ENCODE data around the gene SETBP1. TPM values are rescaled to one million over a fixed set of nuclear protein-coding genes. Genes with fewer than 3 reads are reported as not detected.
A peak's percentile ranks its signal among the peaks of the same experiment; 100 is the strongest.

SETBP1 gene
- total RNA-seq, 2 experiments from 2014 or later = 0.74 to 1.4 TPM

DNA sequence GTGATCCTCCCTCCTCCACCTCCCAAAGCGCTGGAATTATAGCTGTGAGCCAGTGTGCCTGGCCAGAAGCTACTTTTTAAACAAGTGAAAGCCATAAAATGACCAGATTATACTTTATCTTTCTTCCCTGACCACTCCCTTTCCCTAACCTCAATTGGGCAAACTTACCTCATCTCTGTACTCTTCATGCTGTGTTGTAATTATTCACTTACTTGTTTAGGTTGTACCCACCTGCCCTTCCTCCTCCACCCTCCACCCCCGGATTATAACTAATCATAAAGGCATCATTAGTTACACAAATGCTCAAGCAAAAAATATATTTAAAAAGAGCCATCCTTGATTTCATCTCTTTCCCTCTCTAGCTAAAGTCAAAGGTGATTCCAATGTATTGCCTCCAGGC is 279.9 kb downstream of the SETBP1 start:
- H3K4me3 Mint-ChIP-seq = no peak overlapping the region
- H3K36me3 Mint-ChIP-seq (ENCODE audit: low read depth) = no peaks in the 10 kb centered on the region
- H3K27ac Mint-ChIP-seq = no peak overlapping the region
- CTCF ChIA-PET = no interaction called here
- no peak for DNase-seq
- H3K9me3 Mint-ChIP-seq = no peaks in the 10 kb centered on the region
- H3K27me3 Mint-ChIP-seq (ENCODE audit: low read depth) = peaks cover 5% of the 10 kb centered on the region
- no peaks in the 10 kb centered on the region for H3K4me1 Mint-ChIP-seq (ENCODE audit: low read depth)
- intact Hi-C loops (cut with micrococcal nuclease) = no loop called here

DNA sequence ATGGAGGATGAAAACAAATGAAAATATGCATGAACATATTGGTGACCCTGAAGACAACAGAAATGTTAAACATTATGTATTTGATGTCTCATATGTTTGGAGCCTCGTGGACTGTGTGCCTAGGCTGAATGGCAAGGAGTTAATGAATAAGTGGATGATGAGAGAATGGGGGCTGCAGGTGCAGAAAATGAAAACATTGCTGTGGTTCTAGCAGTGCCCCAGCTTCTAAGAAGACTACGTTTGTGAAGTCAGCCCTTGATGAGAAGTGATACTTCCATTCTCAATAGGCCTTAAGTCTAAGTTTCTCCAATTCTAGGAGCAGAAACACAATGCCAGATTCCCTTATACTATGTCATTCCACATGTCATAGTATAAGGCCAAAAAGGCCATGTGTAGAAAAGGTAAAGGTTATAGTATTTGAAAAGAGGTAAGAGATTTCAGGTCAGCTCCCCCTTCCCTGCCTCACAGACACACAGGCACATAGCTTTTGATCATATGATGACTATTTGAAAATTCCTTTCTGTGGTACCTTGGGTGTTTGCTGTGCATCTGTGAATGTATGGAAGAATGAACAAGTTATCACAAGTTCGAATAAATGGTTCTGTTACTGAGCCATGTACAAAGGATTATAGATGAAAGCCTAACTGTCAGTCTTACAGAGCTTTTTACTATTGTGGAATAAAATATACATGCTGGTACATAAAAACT is 280.8 kb downstream of the SETBP1 start:
- Mint-ChIP-seq H3K4me1 (ENCODE audit: low read depth) (no peaks in the 10 kb centered on the region), H3K27me3 (ENCODE audit: low read depth) (peaks cover 5% of the 10 kb centered on the region), H3K36me3 (ENCODE audit: low read depth) (no peaks in the 10 kb centered on the region), H3K27ac (no peak overlapping the region), H3K9me3 (no peaks in the 10 kb centered on the region), H3K4me3 (no peak overlapping the region)
- intact Hi-C loops (cut with micrococcal nuclease) = no loop called here
- CTCF ChIA-PET = no interaction called here
- no peak for DNase-seq

DNA sequence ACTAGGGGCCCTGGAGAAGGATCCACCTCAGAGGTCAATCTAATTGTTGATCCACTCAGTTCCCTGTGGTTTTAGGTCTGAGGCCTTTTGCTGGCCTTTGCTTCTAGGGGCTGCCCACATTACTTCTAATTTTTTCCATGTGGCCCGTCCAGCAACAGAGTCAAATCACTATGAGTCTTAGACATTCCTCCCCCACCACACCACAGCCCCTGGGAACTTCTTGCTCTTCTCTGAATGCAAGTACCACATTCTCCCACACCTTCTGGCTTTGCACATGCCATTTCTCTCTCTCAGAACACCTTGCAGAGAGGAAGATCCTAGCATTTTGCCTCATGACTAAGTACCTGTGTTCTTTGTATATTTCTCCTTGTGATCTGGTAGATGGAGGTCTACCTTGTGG is 286.9 kb downstream of the SETBP1 start:
- no peak overlapping the region for H3K27ac Mint-ChIP-seq
- H3K36me3 Mint-ChIP-seq (ENCODE audit: low read depth) = no peaks in the 10 kb centered on the region
- CTCF ChIA-PET = no interaction called here
- DNase-seq = no peak
- H3K27me3 Mint-ChIP-seq (ENCODE audit: low read depth) = peaks cover 4% of the 10 kb centered on the region
- H3K4me1 Mint-ChIP-seq (ENCODE audit: low read depth) = no peaks in the 10 kb centered on the region
- no peaks in the 10 kb centered on the region for H3K9me3 Mint-ChIP-seq
- intact Hi-C loops (cut with micrococcal nuclease) = no loop called here
- H3K4me3 Mint-ChIP-seq = no peak overlapping the region

DNA sequence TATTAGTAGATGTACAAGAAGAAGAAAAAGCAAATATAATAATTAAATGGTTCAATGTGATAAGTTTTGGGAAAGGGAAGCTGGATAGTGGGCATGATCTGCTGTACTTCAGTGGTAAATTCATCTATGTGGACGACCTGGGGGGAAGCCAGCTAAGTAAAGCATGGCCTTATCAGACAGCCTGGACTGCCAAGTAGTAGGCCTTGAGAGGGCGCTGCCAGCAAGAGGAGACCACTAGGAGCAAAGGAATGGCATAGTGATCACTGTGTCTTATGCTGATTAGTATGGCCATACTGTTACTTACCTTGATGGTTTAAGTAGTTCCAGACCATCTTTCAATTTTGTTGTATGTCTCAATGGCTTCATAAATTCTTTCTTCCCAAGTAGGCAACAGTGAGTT is 287.6 kb downstream of the SETBP1 start:
- no peak overlapping the region for H3K27ac Mint-ChIP-seq
- CTCF ChIA-PET = no interaction called here

DNA sequence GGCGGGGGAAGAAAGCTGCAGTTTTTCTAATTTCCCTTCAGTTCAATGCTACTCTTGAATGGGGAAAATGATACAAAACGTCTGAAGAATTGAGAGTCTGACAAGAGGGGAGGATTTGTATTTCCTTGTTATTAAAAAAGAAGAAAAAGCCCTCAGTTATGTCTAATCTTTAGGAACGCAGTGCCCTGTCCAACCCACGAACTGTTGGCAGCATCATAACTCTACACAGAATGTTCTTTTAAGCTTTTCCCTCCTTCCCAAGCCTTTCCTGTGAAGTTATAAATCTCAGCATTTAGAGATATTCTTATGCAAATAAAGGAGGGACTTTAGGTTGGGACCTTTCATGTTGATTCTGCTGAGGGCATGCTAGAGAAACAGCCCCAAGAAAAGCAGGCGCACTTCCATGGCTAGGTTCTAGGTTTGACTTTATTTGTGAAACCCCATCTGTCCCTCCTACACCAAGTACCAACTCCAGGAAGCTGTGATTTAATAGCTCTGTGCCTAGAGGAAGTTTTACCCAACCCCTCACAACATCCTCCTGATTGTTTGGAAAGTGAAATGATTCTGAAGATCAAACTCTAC is 288.6 kb downstream of the SETBP1 start:
- intact Hi-C loops (cut with micrococcal nuclease) = no loop called here
- no peak for DNase-seq
- no peak overlapping the region for H3K27ac Mint-ChIP-seq
- no peaks in the 10 kb centered on the region for H3K36me3 Mint-ChIP-seq (ENCODE audit: low read depth)
- no peaks in the 10 kb centered on the region for H3K4me1 Mint-ChIP-seq (ENCODE audit: low read depth)
- H3K4me3 Mint-ChIP-seq = no peak overlapping the region
- peaks cover 10% of the 10 kb centered on the region for H3K27me3 Mint-ChIP-seq (ENCODE audit: low read depth)
- no peaks in the 10 kb centered on the region for H3K9me3 Mint-ChIP-seq
- CTCF ChIA-PET = no interaction called here

More for the DNA sequence above, 287.6 kb downstream of the SETBP1 start:
- DNase-seq = no peak
- H3K36me3 Mint-ChIP-seq (ENCODE audit: low read depth) = no peaks in the 10 kb centered on the region
- no peaks in the 10 kb centered on the region for H3K4me1 Mint-ChIP-seq (ENCODE audit: low read depth)
- intact Hi-C loops (cut with micrococcal nuclease) = no loop called here
- H3K9me3 Mint-ChIP-seq = no peaks in the 10 kb centered on the region
- H3K27me3 Mint-ChIP-seq (ENCODE audit: low read depth) = peaks cover 7% of the 10 kb centered on the region
- H3K4me3 Mint-ChIP-seq = no peak overlapping the region

DNA sequence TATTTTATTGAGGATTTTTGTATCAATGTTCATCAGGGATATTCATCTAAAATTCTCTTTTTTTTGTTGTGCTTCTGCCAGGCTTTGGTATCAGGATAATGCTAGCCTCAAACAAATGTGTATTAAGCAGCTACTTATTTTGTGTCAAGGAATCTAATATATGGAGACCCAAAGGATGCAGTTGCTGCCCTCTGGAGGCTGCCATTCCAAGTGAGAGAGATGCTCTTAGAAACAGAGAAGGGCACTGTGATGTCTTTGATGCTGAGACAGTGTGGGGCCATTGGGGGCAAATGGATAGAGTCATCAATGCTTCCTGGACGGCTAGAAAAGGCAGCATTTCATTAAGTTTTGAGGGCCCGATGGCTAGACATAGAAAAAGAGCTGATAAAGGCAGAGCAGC is 292.6 kb downstream of the SETBP1 start:
- intact Hi-C loops (cut with micrococcal nuclease) = loop anchor here (1.0 kb wide), 1 partner anchor 294 kb away; no protein-coding TSS in a partner anchor
- Mint-ChIP-seq H3K36me3 (ENCODE audit: low read depth) (no peaks in the 10 kb centered on the region), H3K9me3 (no peaks in the 10 kb centered on the region), H3K4me1 (ENCODE audit: low read depth) (no peaks in the 10 kb centered on the region), H3K4me3 (no peak overlapping the region), H3K27me3 (ENCODE audit: low read depth) (peaks cover 7% of the 10 kb centered on the region), H3K27ac (no peak overlapping the region)
- CTCF ChIA-PET = no interaction called here
- peak; percentile 28 for DNase-seq

DNA sequence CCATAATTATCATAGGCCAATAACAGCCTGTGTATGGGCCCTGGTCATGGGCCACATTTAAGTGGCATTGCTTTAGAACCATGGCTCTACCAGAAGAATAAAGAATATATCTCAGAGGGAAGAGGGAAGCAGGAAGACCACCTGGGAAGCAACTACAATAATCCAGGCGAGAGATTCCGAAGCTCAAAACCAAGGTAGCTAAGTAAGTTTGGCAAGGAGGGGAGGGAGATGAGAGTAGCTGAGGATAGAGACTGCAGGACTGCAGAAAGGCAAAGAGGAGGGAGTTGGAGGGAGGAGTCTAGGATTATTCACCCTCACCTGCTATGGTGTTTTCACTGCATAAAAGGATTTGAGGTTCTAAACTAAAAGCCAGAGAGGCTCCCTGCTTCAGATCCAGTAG is 293.5 kb downstream of the SETBP1 start:
- no peak overlapping the region for H3K4me3 Mint-ChIP-seq
- no peak for DNase-seq
- no peaks in the 10 kb centered on the region for H3K9me3 Mint-ChIP-seq
- H3K27ac Mint-ChIP-seq = no peak overlapping the region
- CTCF ChIA-PET = interaction anchor here (0.6 kb wide), 1 partner anchor 1353 kb away, joined by 3 read pairs; no protein-coding TSS in a partner anchor
- peaks cover 7% of the 10 kb centered on the region for H3K27me3 Mint-ChIP-seq (ENCODE audit: low read depth)
- no peaks in the 10 kb centered on the region for H3K36me3 Mint-ChIP-seq (ENCODE audit: low read depth)
- no peaks in the 10 kb centered on the region for H3K4me1 Mint-ChIP-seq (ENCODE audit: low read depth)
- intact Hi-C loops (cut with micrococcal nuclease) = no loop called here

DNA sequence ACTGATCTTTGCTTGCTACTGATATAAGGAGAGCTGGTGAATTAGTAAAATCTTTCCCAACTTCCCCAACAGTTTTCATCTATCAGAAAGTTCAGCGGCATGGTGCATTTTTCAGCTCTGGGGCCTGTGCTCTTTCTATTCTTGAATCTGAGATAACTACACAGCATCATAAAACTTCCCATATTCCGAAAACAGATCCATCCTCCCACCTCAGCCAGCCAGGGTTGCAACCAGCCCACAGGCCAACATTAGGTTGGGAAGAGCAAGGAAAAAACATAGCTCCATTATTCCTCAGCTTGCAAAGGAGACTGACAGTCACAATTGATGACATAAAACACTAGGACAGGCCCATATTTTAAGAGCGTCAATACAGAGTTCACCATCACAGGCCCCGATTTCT is 297.2 kb downstream of the SETBP1 start:
- intact Hi-C loops (cut with micrococcal nuclease) = no loop called here
- CTCF ChIA-PET = interaction anchor here (0.6 kb wide), 1 partner anchor 230 kb away, joined by 3 read pairs; no protein-coding TSS in a partner anchor
- DNase-seq = no peak
- Mint-ChIP-seq H3K9me3 (no peaks in the 10 kb centered on the region), H3K27ac (no peak overlapping the region), H3K27me3 (ENCODE audit: low read depth) (peaks cover 3% of the 10 kb centered on the region), H3K4me3 (no peak overlapping the region), H3K4me1 (ENCODE audit: low read depth) (no peaks in the 10 kb centered on the region), H3K36me3 (ENCODE audit: low read depth) (no peaks in the 10 kb centered on the region)

DNA sequence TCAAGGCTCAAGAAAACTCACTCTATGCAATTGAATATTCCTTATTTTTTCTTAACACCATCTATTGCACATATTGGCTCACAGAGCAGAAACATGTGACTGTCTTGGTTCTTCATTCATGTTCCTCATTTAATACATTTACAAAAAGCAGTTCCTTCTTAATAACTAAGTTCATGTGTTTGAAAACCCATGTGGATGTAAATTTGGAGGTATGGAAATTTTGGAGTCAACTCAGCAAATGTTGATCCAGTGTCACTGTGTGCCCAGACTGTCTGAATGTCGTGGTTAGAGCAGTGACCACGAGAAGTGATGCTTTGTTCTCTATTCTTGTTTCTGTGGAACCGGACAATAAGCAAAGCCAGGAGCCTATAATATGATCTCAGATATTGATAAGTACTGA is 299.1 kb downstream of the SETBP1 start:
- no peak for DNase-seq
- H3K27ac Mint-ChIP-seq = no peak overlapping the region
- CTCF ChIA-PET = no interaction called here
- no peaks in the 10 kb centered on the region for H3K9me3 Mint-ChIP-seq
- no peaks in the 10 kb centered on the region for H3K36me3 Mint-ChIP-seq (ENCODE audit: low read depth)
- intact Hi-C loops (cut with micrococcal nuclease) = no loop called here
- H3K4me1 Mint-ChIP-seq (ENCODE audit: low read depth) = no peaks in the 10 kb centered on the region
- no peaks in the 10 kb centered on the region for H3K27me3 Mint-ChIP-seq (ENCODE audit: low read depth)
- H3K4me3 Mint-ChIP-seq = no peak overlapping the region

DNA sequence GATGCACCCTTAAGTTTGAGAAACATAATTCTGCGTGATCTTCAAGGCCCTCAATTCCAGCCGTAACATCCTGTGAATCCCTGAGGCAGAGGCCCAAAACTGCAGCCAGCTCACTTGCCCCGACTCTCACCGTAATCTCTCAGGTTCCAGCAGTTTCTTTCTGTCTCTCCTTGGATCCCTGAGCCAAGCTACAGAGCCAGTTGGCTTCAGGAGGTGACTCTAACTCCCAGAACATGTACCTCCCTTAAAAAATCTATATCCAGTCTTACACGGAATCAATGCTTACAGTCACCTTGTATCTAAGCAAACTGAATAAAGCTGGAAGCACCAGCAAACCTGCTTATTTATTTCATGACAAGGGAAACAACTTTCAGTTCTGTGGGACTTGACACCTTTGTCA is 300.4 kb downstream of the SETBP1 start:
- H3K9me3 Mint-ChIP-seq = no peaks in the 10 kb centered on the region
- no peaks in the 10 kb centered on the region for H3K4me1 Mint-ChIP-seq (ENCODE audit: low read depth)
- CTCF ChIA-PET = no interaction called here
- H3K27ac Mint-ChIP-seq = no peak overlapping the region
- no peak overlapping the region for H3K4me3 Mint-ChIP-seq
- DNase-seq = no peak
- intact Hi-C loops (cut with micrococcal nuclease) = no loop called here
- no peaks in the 10 kb centered on the region for H3K36me3 Mint-ChIP-seq (ENCODE audit: low read depth)
- H3K27me3 Mint-ChIP-seq (ENCODE audit: low read depth) = no peaks in the 10 kb centered on the region

DNA sequence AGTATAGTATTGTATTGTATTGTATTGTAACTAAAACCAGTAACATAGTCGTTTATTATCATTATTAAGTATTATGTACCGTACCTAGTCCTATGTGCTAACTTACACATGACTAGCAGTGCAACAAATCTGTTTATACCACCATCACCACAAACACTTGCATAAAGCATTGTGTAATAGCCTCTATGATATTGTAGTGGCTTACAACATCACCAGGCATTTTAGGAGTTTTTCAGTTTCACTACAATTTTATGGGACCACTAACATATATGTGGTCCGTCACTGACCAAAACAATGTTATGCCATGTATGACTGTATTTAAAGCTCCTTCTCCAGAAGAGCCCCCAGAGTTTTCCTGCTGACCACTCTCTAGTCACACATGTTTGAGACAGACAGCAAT is 306.2 kb downstream of the SETBP1 start:
- CTCF ChIA-PET = no interaction called here
- Mint-ChIP-seq H3K27ac (no peak overlapping the region), H3K4me3 (no peak overlapping the region), H3K9me3 (no peaks in the 10 kb centered on the region), H3K4me1 (ENCODE audit: low read depth) (no peaks in the 10 kb centered on the region), H3K36me3 (ENCODE audit: low read depth) (no peaks in the 10 kb centered on the region), H3K27me3 (ENCODE audit: low read depth) (no peaks in the 10 kb centered on the region)
- no peak for DNase-seq
- intact Hi-C loops (cut with micrococcal nuclease) = no loop called here

DNA sequence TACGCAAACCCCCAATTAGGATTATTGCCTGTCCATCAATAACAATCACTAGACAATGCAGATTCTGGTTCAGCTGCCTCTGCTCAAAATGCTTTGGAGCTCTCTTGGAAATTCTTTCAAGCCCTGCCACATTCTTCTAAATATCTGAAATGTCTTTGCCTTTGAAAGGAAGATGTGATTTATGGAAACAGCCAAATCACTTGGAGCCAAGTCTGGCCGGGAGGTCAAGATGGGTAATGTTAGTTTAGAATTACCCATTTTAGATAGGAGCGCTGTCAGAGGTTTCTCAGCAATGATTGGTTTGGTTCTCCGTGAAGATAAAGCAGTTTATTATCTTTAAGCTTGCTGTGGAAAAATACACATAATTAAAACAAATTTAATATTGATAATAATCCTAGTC is 306.7 kb downstream of the SETBP1 start:
- no peaks in the 10 kb centered on the region for H3K27me3 Mint-ChIP-seq (ENCODE audit: low read depth)

DNA sequence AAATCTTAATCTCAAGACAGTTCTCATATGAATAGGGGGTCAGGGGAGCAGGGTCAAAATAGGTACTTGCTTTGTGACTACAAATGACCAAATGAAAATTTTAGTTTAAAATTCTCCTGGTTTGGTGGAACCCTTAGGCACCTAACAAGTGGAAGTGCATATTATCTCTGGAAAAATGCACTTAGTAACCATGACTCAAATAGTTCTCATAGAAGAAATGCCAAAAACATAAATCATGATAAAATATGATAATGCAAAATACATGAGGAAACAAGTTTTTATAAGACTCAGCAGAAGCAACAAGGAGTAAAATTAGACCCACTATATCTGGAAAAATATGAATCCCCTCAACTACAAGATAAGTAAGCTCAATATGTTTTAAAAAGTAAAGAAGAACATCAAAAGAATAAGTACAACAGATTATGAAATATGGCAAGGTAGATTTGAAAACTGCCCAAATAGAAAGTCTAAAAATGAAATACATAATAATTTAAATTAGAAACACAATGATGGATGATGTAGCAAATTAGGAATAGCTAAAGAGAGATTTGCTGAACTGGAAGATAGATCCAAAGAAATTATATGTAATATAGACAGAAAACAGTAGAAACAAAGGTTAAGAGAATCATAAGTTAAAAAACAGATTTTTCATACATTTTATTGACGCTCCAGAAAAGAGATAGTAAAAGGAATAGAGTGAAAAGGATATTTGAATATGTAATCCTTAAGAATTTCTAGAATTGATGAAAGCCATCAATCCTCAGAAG is 308.3 kb downstream of the SETBP1 start:
- CTCF ChIA-PET = no interaction called here
- Mint-ChIP-seq H3K36me3 (ENCODE audit: low read depth) (no peaks in the 10 kb centered on the region), H3K4me3 (no peak overlapping the region), H3K27ac (no peak overlapping the region), H3K27me3 (ENCODE audit: low read depth) (no peaks in the 10 kb centered on the region), H3K9me3 (no peaks in the 10 kb centered on the region), H3K4me1 (ENCODE audit: low read depth) (no peaks in the 10 kb centered on the region)
- DNase-seq = no peak
- intact Hi-C loops (cut with micrococcal nuclease) = no loop called here

More for the DNA sequence above, 306.7 kb downstream of the SETBP1 start:
- H3K36me3 Mint-ChIP-seq (ENCODE audit: low read depth) = no peaks in the 10 kb centered on the region
- no peak for DNase-seq
- intact Hi-C loops (cut with micrococcal nuclease) = no loop called here
- CTCF ChIA-PET = no interaction called here
- H3K4me3 Mint-ChIP-seq = no peak overlapping the region
- H3K4me1 Mint-ChIP-seq (ENCODE audit: low read depth) = no peaks in the 10 kb centered on the region
- no peak overlapping the region for H3K27ac Mint-ChIP-seq
- H3K9me3 Mint-ChIP-seq = no peaks in the 10 kb centered on the region

All from activated naive CD4-positive, alpha-beta T cell treated with anti-CD3 and anti-CD28 coated beads for 36 hours (primary cell).